K562 (cell line): ENCODE measurements around the gene SNAI1. TPM values are rescaled to one million over a fixed set of nuclear protein-coding genes. Genes with fewer than 3 reads are reported as not detected.
A peak's percentile ranks its signal among the peaks of the same experiment; 100 is the strongest.

Experiments used
- ARID1B ChIP-seq: fragments of 450-650 bp; IDR thresholded peaks from 2 replicates; pipeline ENCODE4 v1.6.1; 2016; ENCODE audit warnings: antibody characterized with exemption, mild to moderate bottlenecking, inconsistent platforms
- CTCFL ChIP-seq: IDR thresholded peaks from 2 replicates; pipeline ENCODE4 v1.6.1; 2011; ENCODE audit warnings: borderline replicate concordance, low read depth, mild to moderate bottlenecking, moderate library complexity, low read length; ENCODE audit not compliant: insufficient read depth, poor library complexity, severe bottlenecking
- DPF2 ChIP-seq: fragments of 450-650 bp; IDR thresholded peaks from 2 replicates; pipeline ENCODE4 v1.6.1; 2016
- ETS1 ChIP-seq: conservative IDR thresholded peaks from 2 replicates; pipeline ENCODE4 v1.6.1; 2011; ENCODE audit warnings: low read depth, mild to moderate bottlenecking, low read length; ENCODE audit not compliant: control insufficient read depth
- GMEB1 ChIP-seq: fragments of 250-450 bp; sonication (Bioruptor Pico); IDR thresholded peaks from 2 replicates; pipeline ENCODE4 v1.4.0; 2020; ENCODE audit warnings: mild to moderate bottlenecking
- HMG20B ChIP-seq: fragments of 250-450 bp; sonication (Bioruptor Pico); IDR thresholded peaks from 2 replicates; pipeline ENCODE4 v1.5.0; 2021; ENCODE audit warnings: mild to moderate bottlenecking
- IFI16 ChIP-seq: fragments of 250-450 bp; sonication (Bioruptor Pico); IDR thresholded peaks from 2 replicates; pipeline ENCODE4 v2.1.2; 2022; ENCODE audit warnings: mild to moderate bottlenecking, inconsistent platforms
- IRF1 ChIP-seq: sonication (generic); formaldehyde crosslinking; IDR thresholded peaks from 2 replicates; pipeline ENCODE4 v1.8.0; 2022; ENCODE audit warnings: missing genetic modification reagents, mild to moderate bottlenecking, borderline replicate concordance
- MED1 ChIP-seq: sonication (generic); formaldehyde crosslinking; IDR thresholded peaks from 2 replicates; pipeline ENCODE4 v1.8.1; 2023; ENCODE audit warnings: missing genetic modification reagents, borderline replicate concordance
- MYC ChIP-seq, 2 experiments: fragments of 250-450 bp in 1 of 2; sonication (Bioruptor Pico) in 1 of 2; IDR thresholded peaks; 2 replicates each; pipeline versions ENCODE4 v1.5.1 to v1.6.1; 2012 to 2021; ENCODE audit warnings: low read depth in 2 of 2, borderline replicate concordance in 1 of 2, improper control_type of control experiment in 1 of 2, low read length in 1 of 2, mild to moderate bottlenecking in 1 of 2, moderate library complexity in 1 of 2
- NCOR1 ChIP-seq: fragments of 450-650 bp; IDR thresholded peaks from 2 replicates; pipeline ENCODE4 v1.6.1; 2016; ENCODE audit warnings: mild to moderate bottlenecking, moderate library complexity
- NRF1 ChIP-seq, 2 experiments: fragments of 450-650 bp; IDR thresholded peaks in 1 of 2; conservative IDR thresholded peaks in 1 of 2; 2 replicates each; pipeline ENCODE4 v1.6.1; 2014; ENCODE audit warnings: mild to moderate bottlenecking in 2 of 2
- PURB ChIP-seq: sonication (generic); formaldehyde crosslinking; IDR thresholded peaks from 2 replicates; pipeline ENCODE4 v1.9.0; 2021; ENCODE audit warnings: low read depth, mild to moderate bottlenecking, missing genetic modification reagents
- RBM39 ChIP-seq: fragments of 200-400 bp; formaldehyde crosslinking; optimal IDR thresholded peaks from 2 replicates; pipeline ENCODE3; 2018; ENCODE audit warnings: low read depth, low read length
- RNF2 ChIP-seq: sonication (generic); IDR thresholded peaks from 2 replicates; pipeline ENCODE4 v1.6.1; 2016
- VEZF1 ChIP-seq: fragments of 200-800 bp; sonication (Bioruptor generic); IDR thresholded peaks from 2 replicates; pipeline ENCODE4 v1.6.1; 2017; ENCODE audit warnings: missing genetic modification characterization, missing compliant biosample characterization
- ZFX ChIP-seq: sonication (generic); formaldehyde crosslinking; IDR thresholded peaks from 2 replicates; pipeline ENCODE4 v1.8.0; 2022; ENCODE audit warnings: mild to moderate bottlenecking, missing genetic modification reagents, moderate library complexity
- ZNF274 ChIP-seq: IDR thresholded peaks from 2 replicates; pipeline ENCODE4 v1.6.1; 2011; ENCODE audit warnings: low read depth, mild to moderate bottlenecking, low read length, moderate library complexity, borderline replicate concordance
- ZNF408 ChIP-seq: fragments of 250-450 bp; sonication (Bioruptor Pico); IDR thresholded peaks from 2 replicates; pipeline ENCODE4 v1.4.0; 2020; ENCODE audit warnings: low read depth, mild to moderate bottlenecking, moderate library complexity
- polyA plus RNA-seq, 8 experiments: library from polyadenylated mRNA; depleted of rRNA in 4 of 8; stranded (reverse) in 5 of 8; unstranded in 3 of 8; fragments of >200 nt; fragmentation: Nextera tagmentation in 2 of 8; fragmentation: Illumina TruSeq in 1 of 8; extraction: Ambion mirVana in 2 of 8; extraction: Trizol in 1 of 8; gene quantifications; 2 replicates each; pipeline versions ENCODE4 v1.2.1 to v1.2.3, GENCODE V29; 2011 to 2014; ENCODE audit warnings: inconsistent platforms in 1 of 8, missing spikeins in 1 of 8
- total RNA-seq, 7 experiments: library from RNA; depleted of rRNA in 6 of 7; stranded (reverse); fragments of >200 nt in 6 of 7; fragmentation: Illumina TruSeq in 2 of 7; extraction: Trizol in 2 of 7; gene quantifications; 2 replicates each; pipeline versions ENCODE4 v1.2.1 to v1.2.3, GENCODE V29; 2011 to 2021; ENCODE audit warnings: low replicate concordance in 1 of 7

Gene SNAI1
- total and polyA plus RNA-seq, 9 of the 15 experiments (the other 6 are each of a cell fraction or from before 2014, with no cell fraction given): 0.32 to 11.6 (median 2.0) TPM

- peak; percentile 95 for TF ChIP-seq MYC (IDR thresholded peaks at IDR 0.05; ENCODE audit: low read depth, low read length)
- TF ChIP-seq MYC (CRISPR knock-in tag; IDR thresholded peaks at IDR 0.05; ENCODE audit: borderline replicate concordance, low read depth): no peak; the same call in none of the 2 replicates
- TF ChIP-seq HMG20B (CRISPR knock-in tag): no peak
- TF ChIP-seq RNF2: peak; percentile 84; the same call in 1 of the 2 replicates
- peak; percentile 74 to 75; a peak in 3 of 4 replicates for TF ChIP-seq NRF1 (conservative IDR thresholded peaks at IDR 0.05 in 1 of 2, IDR thresholded peaks at IDR 0.05 in 1 of 2)
- peak; percentile 58 for TF ChIP-seq ARID1B
- peak; percentile 95 for TF ChIP-seq VEZF1 (CRISPR knock-in tag)
- peak; percentile 78; the same call in 1 of the 2 replicates for TF ChIP-seq MED1 (CRISPR knock-in tag)
- TF ChIP-seq IRF1 (CRISPR knock-in tag): 0 out of 2 replicates have a peak, but pooled peaks have one; percentile 56
- peak; percentile 74; the same call in 1 of the 2 replicates for TF ChIP-seq ETS1
- peak; percentile 97 for TF ChIP-seq CTCFL
- no peak; the same call in 1 of the 2 replicates for TF ChIP-seq ZNF274
- TF ChIP-seq RBM39: peak; percentile 97
- TF ChIP-seq ZNF408 (CRISPR knock-in tag): no peak
- peak; percentile 55; the same call in 1 of the 2 replicates for TF ChIP-seq NCOR1
- TF ChIP-seq PURB (CRISPR knock-in tag): no peak
- TF ChIP-seq GMEB1: peak; percentile 44
- peak; percentile 48; the same call in 1 of the 2 replicates for TF ChIP-seq DPF2
- peak; percentile 89 for TF ChIP-seq ZFX (CRISPR knock-in tag)
- no peak for TF ChIP-seq IFI16 (CRISPR knock-in tag)
Observed at GRCh38 chr20:49982346-49983122, at the start of gene SNAI1 (continued).
